ENCODE results near the gene POPDC3.
"Not testable (repeated sequence)": the region's sequence is repeated elsewhere in the genome, so short reads cannot be mapped to it uniquely, and the experiment has no call there.

POPDC3 gene

DNA sequence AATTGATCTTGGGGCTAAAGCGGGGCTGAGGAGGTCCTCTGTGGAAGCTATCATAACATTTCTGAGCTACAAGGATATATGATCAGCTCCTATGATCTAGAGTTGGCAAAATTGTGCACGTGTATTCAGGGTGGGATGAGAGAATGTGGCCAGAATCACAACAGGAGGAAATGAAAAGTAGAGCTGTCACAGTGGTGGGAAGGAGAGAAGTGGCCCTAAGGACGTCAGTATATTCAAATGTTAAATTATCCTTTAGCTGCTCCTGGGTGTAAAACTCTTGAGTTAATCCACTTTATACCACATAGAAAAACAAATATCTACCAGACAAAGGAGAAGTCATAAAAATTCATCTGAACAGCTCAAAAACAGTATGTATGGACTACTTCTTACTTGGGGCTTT is 14.8 kb upstream of the POPDC3 start:
- no peak for DNase-seq (ENCODE audit: low spot score)

DNA sequence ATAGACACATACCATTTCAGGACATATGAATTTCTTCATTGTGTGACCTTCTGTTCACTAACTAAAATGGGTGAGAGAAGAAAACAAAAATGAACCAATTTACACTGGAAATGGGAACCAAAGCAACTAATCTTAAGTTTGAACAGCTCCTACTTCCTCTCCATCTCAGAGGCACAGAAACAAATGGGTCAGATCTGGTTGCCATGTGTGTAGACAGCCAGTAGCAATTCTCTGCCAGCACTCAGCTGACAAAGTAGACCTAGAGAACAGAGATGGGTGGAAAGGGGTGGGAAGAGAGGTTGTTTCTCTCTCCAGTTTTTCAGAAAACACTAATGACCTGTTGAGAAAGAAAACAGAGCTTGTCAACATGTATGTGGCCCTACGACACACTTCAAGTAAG is 14.3 kb upstream of the POPDC3 start:
- DNase-seq (ENCODE audit: low spot score): no peak

- peak; percentile 10 for DNase-seq (ENCODE audit: low spot score)
These were observed 13.8 kb upstream of the POPDC3 start for GRCh38 chr6:105193647-105194046.

DNA sequence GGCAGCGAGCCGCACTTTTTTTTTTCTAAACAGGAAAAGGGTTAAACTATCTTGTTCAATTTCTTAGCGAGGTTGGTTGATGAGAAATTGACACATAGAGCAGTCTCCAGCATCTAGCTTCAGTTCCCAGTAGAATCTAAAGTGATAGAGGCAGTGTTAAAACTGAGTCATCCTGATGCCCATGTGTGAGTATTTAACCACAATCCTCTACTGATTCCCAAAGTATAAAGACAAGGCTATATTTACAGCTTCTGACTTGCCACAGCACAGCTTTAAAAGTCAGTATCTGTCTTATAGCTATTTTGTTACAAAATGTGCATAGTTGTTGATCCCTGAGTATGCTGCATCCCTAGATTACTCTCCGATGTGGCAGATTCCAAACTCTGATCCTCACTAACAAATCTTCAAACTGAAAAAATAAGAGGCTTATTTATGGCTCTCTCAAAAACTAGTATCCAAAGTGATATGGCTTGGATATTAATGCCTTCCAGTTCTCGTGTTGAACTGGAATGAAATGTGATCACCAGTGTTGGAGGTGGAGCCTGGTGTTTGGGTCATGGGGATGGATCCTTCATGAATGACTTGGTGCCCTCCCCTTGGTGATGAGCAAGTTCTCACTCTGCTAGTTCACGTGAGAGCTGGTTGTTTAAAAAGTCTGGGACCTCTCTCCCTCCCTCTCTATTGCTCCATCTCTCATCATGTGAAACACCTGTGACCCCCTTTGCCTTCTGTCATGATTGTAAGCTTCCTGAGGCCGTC is 13.1 kb upstream of the POPDC3 start:
- DNase-seq (ENCODE audit: low spot score): no peak

- DNase-seq (ENCODE audit: low spot score): no peak
These were observed 11.5 kb upstream of the POPDC3 start for GRCh38 chr6:105191351-105191750.

GRCh38 chr6:105189026-105189820 is 9.4 kb upstream of the POPDC3 start:
- DNase-seq (ENCODE audit: low spot score): no peak

DNA sequence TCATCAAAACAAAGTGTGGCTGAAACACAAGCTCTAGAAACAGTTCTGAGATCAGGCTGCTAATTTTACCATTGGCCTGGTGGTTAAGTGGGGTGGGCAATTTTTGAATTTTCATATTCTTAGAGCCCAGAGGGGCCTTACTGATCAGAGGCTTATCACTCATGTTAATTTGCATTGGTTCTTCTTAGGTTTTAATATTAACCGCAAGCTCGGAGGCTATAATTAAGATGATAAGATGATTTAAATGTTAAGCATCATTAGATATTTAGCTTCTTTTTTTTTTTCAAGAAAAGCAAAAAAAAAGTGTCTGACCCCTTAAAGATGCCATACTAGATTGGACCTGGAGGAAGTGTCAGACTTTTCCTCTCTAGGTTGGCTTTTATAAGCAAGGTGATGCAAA is 8.4 kb upstream of the POPDC3 start:
- no peak for DNase-seq (ENCODE audit: low spot score)

- no peak for DNase-seq (ENCODE audit: low spot score)
These were observed 6.8 kb upstream of the POPDC3 start for GRCh38 chr6:105186576-105186975.

- DNase-seq (ENCODE audit: low spot score): no peak
These were observed 5.1 kb upstream of the POPDC3 start for GRCh38 chr6:105184921-105185320.

DNA sequence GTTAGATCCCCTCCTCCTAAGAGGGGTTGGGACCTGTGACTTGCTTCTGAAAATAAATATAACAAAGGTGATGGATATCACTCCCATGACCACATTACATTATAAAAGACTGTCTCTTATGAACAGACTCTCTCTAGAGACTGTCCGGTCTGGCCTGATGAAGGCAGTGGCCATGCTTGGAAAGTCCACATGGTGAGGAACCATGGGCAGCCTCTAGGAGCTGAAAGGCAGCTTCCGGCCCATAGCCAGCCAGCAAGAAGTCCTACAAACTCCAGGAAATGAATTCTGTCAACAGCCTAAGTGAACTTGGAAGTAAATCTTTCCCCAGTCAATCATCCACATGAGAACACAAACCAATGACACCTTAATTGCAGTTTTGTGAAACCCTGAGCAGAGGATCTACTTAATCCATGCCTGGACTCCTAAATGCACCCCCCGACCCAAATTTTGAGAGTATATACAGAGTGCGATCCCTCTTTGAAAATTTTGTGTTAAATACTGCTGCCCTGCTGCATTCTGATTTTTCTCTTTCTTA is 2.2 kb upstream of the POPDC3 start:
- peak; percentile 29 for DNase-seq (ENCODE audit: low spot score)

DNA sequence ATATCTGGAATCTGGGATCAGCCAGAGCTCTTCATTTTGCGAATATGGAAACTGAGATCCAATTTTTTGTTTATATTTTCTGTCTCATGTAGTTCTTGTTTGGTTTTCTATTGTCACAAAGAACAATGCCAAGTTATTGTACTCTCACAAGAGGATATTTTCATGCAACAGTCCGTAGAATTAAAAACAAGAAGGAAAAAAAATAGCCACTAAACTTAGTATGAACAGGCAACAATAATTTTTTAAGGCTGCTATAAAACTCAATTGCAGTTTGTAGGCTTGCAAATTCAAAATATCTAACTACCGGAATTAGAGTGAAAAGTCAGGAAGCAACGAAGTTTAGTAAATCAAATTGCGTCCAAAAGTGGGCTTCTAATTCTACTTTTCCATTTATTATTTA is 1.2 kb downstream of the POPDC3 start:
- DNase-seq (ENCODE audit: low spot score): no peak

DNA sequence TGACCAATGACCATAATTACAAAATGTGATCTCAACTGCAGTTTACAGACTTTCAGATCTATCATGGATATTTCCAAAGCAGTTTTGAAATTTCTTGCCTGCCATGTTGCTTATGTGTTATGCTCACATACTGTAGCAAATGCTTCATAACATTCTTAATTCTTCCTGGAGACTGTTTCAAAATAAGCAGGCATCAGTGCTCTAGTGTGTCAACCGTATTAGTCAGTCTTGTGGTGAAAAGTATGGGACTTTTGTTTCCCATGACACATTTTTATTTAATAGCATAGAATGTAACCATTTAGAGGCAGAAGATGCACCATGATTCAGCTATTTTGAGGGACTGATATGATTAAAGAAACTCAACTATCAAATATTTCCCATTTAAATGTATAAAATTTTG is 1.7 kb downstream of the POPDC3 start:
- no peak for DNase-seq (ENCODE audit: low spot score)

- DNase-seq (ENCODE audit: low spot score): peak; percentile 13
These were observed 2.3 kb downstream of the POPDC3 start for GRCh38 chr6:105177556-105177955.

GRCh38 chr6:105174512-105174911 is 5.3 kb downstream of the POPDC3 start:
- no peak for DNase-seq (ENCODE audit: low spot score)

- not testable (repeated sequence) for DNase-seq (ENCODE audit: low spot score)
These were observed 7.3 kb downstream of the POPDC3 start for GRCh38 chr6:105172515-105172914.

- DNase-seq (ENCODE audit: low spot score): no peak
These were observed 9.8 kb downstream of the POPDC3 start for GRCh38 chr6:105170059-105170458.

DNA sequence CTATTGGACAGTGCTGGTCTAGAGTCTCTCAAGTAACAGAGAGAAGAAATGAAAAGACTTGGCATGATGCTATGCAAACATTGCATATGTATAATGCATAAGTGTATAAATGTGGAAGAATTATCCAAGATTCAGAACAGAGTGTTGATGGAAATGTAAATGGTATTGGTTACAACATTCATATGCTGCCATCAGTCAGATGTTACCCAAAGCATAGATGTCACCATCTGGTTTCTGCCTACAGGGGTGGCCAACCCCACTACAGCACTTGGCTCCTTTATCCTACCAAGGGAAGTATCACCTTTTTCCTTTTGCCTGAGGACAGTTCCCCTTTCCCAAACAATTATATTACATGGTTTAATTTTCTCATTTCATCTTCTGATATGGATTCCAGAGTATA is 11.9 kb downstream of the POPDC3 start:
- no peak for DNase-seq (ENCODE audit: low spot score)

DNA sequence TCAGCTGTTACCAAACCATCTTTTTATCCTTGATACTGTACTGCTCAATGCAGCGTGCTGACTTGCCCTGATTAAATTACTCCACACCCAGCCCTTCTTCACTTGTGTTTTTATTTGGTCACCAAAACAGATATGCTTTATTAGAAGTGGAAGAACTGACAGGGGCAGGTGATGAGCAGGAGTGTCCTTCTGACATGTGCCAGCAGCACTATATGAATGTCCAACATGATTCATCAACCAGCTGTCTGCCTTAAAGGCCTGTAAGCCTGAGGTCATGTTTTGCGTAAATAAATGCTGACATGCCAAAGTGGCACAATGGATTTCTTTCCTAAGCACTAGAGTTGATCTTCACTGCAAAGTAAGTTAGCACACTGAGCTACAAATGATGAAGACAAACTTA is 15.4 kb downstream of the POPDC3 start:
- no peak for DNase-seq (ENCODE audit: low spot score)

GRCh38 chr6:105163183-105163582 is 16.6 kb downstream of the POPDC3 start:
- DNase-seq (ENCODE audit: low spot score): no peak

- no peak for DNase-seq (ENCODE audit: low spot score)
These were observed 17.4 kb downstream of the POPDC3 start for GRCh38 chr6:105162377-105162776.

- DNase-seq (ENCODE audit: low spot score): no peak
These were observed 18.4 kb downstream of the POPDC3 start for GRCh38 chr6:105161421-105161820.

DNA sequence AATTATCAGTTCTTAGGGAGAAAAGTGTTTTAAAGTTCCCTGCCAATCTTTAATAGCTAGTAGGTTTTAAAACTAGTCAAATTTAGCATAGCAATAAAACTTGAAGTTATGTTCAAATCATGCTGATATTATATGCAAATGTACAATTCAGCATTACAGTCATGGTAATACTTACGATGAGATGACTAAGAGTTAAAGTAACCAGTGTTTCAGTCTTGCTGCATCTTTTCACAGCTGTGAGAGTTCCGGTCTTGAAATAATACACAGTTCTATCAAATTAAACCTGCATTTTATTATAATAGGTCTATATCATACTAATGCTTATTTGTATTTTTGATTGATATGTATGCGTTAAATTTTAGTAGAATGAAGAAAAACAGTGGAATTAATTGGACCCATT is 26.1 kb downstream of the POPDC3 start:
- DNase-seq (ENCODE audit: low spot score): no peak

- no peak for DNase-seq (ENCODE audit: low spot score)
These were observed 26.9 kb downstream of the POPDC3 start for GRCh38 chr6:105152880-105153279.

Measured in cerebellar cortex (tissue), 1 donor.